ENCODE measurements around the gene IRF2.

The IRF2 gene

DNA sequence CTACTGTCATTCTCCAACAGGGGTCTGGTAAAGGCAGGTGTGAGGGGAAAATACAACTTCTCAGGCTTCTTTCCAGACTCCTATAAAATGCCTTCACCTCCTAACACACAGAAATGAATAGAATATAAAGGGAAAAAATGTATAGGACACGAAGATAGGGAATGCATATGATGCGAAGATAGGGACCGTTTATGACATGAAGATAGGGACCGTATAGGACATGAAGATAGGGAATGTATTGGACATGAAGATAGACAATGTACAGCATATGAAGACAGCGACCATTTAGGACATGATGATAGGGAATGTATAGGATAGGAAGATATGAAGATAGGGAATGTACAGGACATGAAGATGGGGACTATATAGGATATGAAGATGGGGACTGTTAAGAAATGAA, 10.5 kb downstream of the IRF2 start (continued):
- TF ChIP-seq, protein P1, sequence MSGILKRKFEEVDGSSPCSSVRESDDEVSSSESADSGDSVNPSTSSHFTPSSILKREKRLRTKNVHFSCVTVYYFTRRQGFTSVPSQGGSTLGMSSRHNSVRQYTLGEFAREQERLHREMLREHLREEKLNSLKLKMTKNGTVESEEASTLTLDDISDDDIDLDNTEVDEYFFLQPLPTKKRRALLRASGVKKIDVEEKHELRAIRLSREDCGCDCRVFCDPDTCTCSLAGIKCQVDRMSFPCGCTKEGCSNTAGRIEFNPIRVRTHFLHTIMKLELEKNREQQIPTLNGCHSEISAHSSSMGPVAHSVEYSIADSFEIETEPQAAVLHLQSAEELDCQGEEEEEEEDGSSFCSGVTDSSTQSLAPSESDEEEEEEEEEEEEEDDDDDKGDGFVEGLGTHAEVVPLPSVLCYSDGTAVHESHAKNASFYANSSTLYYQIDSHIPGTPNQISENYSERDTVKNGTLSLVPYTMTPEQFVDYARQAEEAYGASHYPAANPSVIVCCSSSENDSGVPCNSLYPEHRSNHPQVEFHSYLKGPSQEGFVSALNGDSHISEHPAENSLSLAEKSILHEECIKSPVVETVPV (CRISPR knock-in tag; IDR thresholded peaks at IDR 0.05): no peak
- TF ChIP-seq TOX (CRISPR knock-in tag; IDR thresholded peaks at IDR 0.05; ENCODE audit: borderline replicate concordance) (no peak), ZC3H10 (CRISPR knock-in tag; IDR thresholded peaks at IDR 0.05) (no peak), ZNF565 (CRISPR knock-in tag; conservative IDR thresholded peaks at IDR 0.05; ENCODE audit: low read depth) (no peak), OSR1 (CRISPR knock-in tag; IDR thresholded peaks at IDR 0.05) (no peak)

DNA sequence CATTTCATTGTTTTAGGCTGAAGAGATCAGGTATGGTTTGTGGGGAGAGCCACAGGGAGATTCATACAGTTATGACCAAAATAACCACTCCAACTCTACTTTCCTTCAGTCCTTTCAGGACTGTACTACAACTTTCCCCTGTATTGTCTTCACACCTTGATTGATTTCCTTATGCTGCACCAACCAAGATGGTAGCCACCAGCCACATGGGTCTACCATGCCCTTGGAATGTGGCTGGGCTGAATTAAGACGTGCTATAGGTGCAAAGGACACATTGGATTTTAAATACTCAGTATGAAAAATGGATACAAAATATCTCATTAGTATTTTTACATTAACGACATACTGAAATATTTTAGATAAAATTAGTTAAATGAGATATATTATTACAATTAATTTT, 11.2 kb downstream of the IRF2 start:
- ATAC-seq: no peak
- TF ChIP-seq ZFP3 (CRISPR knock-in tag; IDR thresholded peaks at IDR 0.05) (no peak), TCF4 (CRISPR knock-in tag; IDR thresholded peaks at IDR 0.05; ENCODE audit: borderline replicate concordance) (no peak), ISL1 (CRISPR knock-in tag; IDR thresholded peaks at IDR 0.05) (no peak), TOX (CRISPR knock-in tag; IDR thresholded peaks at IDR 0.05; ENCODE audit: borderline replicate concordance) (no peak), SNAI2 (CRISPR knock-in tag; IDR thresholded peaks at IDR 0.05) (no peak), ARNTL (CRISPR knock-in tag; IDR thresholded peaks at IDR 0.05; ENCODE audit: borderline replicate concordance, low read depth) (no peak), ZNF70 (CRISPR knock-in tag; IDR thresholded peaks at IDR 0.05) (no peak), ZNF8 (CRISPR knock-in tag; IDR thresholded peaks at IDR 0.05) (no peak), PPARA (CRISPR knock-in tag; IDR thresholded peaks at IDR 0.05; ENCODE audit: borderline replicate concordance) (no peak), CSDC2 (CRISPR knock-in tag; IDR thresholded peaks at IDR 0.05) (no peak), ZNF565 (CRISPR knock-in tag; conservative IDR thresholded peaks at IDR 0.05; ENCODE audit: low read depth) (no peak), GLIS3 (CRISPR knock-in tag; IDR thresholded peaks at IDR 0.05) (no peak), OSR1 (CRISPR knock-in tag; IDR thresholded peaks at IDR 0.05) (no peak), ZC3H10 (CRISPR knock-in tag; IDR thresholded peaks at IDR 0.05) (no peak)
- TF ChIP-seq, protein P2, sequence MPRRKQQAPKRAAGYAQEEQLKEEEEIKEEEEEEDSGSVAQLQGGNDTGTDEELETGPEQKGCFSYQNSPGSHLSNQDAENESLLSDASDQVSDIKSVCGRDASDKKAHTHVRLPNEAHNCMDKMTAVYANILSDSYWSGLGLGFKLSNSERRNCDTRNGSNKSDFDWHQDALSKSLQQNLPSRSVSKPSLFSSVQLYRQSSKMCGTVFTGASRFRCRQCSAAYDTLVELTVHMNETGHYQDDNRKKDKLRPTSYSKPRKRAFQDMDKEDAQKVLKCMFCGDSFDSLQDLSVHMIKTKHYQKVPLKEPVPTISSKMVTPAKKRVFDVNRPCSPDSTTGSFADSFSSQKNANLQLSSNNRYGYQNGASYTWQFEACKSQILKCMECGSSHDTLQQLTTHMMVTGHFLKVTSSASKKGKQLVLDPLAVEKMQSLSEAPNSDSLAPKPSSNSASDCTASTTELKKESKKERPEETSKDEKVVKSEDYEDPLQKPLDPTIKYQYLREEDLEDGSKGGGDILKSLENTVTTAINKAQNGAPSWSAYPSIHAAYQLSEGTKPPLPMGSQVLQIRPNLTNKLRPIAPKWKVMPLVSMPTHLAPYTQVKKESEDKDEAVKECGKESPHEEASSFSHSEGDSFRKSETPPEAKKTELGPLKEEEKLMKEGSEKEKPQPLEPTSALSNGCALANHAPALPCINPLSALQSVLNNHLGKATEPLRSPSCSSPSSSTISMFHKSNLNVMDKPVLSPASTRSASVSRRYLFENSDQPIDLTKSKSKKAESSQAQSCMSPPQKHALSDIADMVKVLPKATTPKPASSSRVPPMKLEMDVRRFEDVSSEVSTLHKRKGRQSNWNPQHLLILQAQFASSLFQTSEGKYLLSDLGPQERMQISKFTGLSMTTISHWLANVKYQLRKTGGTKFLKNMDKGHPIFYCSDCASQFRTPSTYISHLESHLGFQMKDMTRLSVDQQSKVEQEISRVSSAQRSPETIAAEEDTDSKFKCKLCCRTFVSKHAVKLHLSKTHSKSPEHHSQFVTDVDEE (CRISPR knock-in tag; IDR thresholded peaks at IDR 0.05): no peak
- TF ChIP-seq, protein P1 (CRISPR knock-in tag; IDR thresholded peaks at IDR 0.05): no peak
- TF ChIP-seq, protein P3, sequence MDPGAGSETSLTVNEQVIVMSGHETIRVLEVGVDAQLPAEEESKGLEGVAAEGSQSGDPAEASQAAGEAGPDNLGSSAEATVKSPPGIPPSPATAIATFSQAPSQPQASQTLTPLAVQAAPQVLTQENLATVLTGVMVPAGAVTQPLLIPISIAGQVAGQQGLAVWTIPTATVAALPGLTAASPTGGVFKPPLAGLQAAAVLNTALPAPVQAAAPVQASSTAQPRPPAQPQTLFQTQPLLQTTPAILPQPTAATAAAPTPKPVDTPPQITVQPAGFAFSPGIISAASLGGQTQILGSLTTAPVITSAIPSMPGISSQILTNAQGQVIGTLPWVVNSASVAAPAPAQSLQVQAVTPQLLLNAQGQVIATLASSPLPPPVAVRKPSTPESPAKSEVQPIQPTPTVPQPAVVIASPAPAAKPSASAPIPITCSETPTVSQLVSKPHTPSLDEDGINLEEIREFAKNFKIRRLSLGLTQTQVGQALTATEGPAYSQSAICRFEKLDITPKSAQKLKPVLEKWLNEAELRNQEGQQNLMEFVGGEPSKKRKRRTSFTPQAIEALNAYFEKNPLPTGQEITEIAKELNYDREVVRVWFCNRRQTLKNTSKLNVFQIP (CRISPR knock-in tag; IDR thresholded peaks at IDR 0.05; ENCODE audit: borderline replicate concordance, low read depth): no peak
- TF ChIP-seq, protein P4, sequence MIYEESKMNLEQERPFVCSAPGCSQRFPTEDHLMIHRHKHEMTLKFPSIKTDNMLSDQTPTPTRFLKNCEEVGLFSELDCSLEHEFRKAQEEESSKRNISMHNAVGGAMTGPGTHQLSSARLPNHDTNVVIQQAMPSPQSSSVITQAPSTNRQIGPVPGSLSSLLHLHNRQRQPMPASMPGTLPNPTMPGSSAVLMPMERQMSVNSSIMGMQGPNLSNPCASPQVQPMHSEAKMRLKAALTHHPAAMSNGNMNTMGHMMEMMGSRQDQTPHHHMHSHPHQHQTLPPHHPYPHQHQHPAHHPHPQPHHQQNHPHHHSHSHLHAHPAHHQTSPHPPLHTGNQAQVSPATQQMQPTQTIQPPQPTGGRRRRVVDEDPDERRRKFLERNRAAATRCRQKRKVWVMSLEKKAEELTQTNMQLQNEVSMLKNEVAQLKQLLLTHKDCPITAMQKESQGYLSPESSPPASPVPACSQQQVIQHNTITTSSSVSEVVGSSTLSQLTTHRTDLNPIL (CRISPR knock-in tag; IDR thresholded peaks at IDR 0.05; ENCODE audit: low read depth): no peak
- TF ChIP-seq, protein P5, sequence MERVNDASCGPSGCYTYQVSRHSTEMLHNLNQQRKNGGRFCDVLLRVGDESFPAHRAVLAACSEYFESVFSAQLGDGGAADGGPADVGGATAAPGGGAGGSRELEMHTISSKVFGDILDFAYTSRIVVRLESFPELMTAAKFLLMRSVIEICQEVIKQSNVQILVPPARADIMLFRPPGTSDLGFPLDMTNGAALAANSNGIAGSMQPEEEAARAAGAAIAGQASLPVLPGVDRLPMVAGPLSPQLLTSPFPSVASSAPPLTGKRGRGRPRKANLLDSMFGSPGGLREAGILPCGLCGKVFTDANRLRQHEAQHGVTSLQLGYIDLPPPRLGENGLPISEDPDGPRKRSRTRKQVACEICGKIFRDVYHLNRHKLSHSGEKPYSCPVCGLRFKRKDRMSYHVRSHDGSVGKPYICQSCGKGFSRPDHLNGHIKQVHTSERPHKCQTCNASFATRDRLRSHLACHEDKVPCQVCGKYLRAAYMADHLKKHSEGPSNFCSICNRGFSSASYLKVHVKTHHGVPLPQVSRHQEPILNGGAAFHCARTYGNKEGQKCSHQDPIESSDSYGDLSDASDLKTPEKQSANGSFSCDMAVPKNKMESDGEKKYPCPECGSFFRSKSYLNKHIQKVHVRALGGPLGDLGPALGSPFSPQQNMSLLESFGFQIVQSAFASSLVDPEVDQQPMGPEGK (CRISPR knock-in tag; IDR thresholded peaks at IDR 0.05; ENCODE audit: borderline replicate concordance): no peak

DNA sequence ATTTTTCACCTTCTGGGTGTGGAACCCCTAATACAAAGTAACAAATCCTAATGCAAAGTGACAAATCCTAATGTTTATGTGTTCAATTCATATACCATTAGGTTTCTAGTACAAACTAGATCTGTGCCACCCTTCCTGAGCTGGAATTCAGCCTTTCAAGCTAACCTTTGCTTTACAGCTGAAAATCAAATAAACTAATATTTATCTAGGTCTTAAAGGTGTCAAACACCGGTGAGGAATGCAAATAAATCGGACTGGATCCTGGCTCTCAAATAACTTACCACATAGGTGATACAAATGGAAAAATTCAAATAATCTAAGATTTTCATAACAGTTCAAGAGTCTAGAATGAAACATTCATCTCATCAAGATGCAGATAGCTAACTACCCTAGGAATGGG, 11.6 kb downstream of the IRF2 start:
- ATAC-seq: no peak
- TF ChIP-seq, protein P2 (CRISPR knock-in tag; IDR thresholded peaks at IDR 0.05): no peak
- TF ChIP-seq, protein P1 (CRISPR knock-in tag; IDR thresholded peaks at IDR 0.05): no peak
- TF ChIP-seq BACH2 (CRISPR knock-in tag; IDR thresholded peaks at IDR 0.05; ENCODE audit: borderline replicate concordance) (no peak), ZFP3 (CRISPR knock-in tag; IDR thresholded peaks at IDR 0.05) (no peak), GLIS3 (CRISPR knock-in tag; IDR thresholded peaks at IDR 0.05) (no peak)
- TF ChIP-seq, protein P3 (CRISPR knock-in tag; IDR thresholded peaks at IDR 0.05; ENCODE audit: borderline replicate concordance, low read depth): no peak
